Mucosa of descending colon (tissue), 3 donors: Measurements from ENCODE around the gene RBM7. TPM values are rescaled to one million over a fixed set of nuclear protein-coding genes. Genes with fewer than 3 reads are reported as not detected.
A peak's percentile ranks its signal among the peaks of the same experiment; 100 is the strongest.

Source experiments
- ATAC-seq: fragments of 200-7000 bp; cut with Tn5 transposase; one replicate; pipeline ENCODE4 v1.9.1; 2020; ENCODE audit warnings: mild to moderate bottlenecking, moderate library complexity
- DNase-seq, 3 donors: peaks; one replicate each; pipeline ENCODE4 v3.0.0-alpha.2; 2020
- H3K36me3 ChIP-seq: fragments of 200-600 bp; one replicate; pipeline ENCODE4 v1.8.0; 2021; ENCODE audit warnings: low read depth, mild to moderate bottlenecking
- H3K4me1 ChIP-seq: fragments of 200-600 bp; one replicate; pipeline ENCODE4 v1.8.0; 2021; ENCODE audit warnings: low read depth, mild to moderate bottlenecking
- H3K4me3 ChIP-seq: fragments of 200-600 bp; one replicate; pipeline ENCODE4 v1.8.0; 2021; ENCODE audit warnings: mild to moderate bottlenecking
- H3K9me3 ChIP-seq: fragments of 200-600 bp; one replicate; pipeline ENCODE4 v1.8.0; 2021; ENCODE audit warnings: mild to moderate bottlenecking
- CTCF ChIP-seq: fragments of 200-600 bp; IDR thresholded peaks from one replicate; pipeline ENCODE4 v1.8.0; 2022; ENCODE audit warnings: antibody characterized with exemption, mild to moderate bottlenecking
- intact Hi-C, 2 donors: fragments of 100-400 bp; cut with DNase I in 1 of 2; cut with micrococcal nuclease in 1 of 2; formaldehyde crosslinking; loops; one replicate each; pipeline versions ENCODE4 v1.11.0 to v1.11.1; 2022; cut with DNase I, micrococcal nuclease
- total RNA-seq, 3 donors: library from RNA; stranded (reverse); fragmentation: NEBNext Ultra II Directional in 2 of 3; extraction: Animal tissue kit (Norgen Biotek cat#: 25700) in 2 of 3; gene quantifications; one replicate each; pipeline versions ENCODE4 v1.2.1 to v1.2.4, GENCODE V29; 2021 to 2023
- donor health status: DM: no; HTN: no; CAD: no; lungs with moderate emphysema.
- donor health status: DM: no; HTN: no; CAD: no.
- donor health status: DM: no; HTN: yes; CAD: no.

Gene RBM7
- total RNA-seq, 3 donors from 2014 or later, result 29.0 to 35.5 (median 33.6) TPM

- DNase-seq, result no peak
- no peaks in the 10 kb centered on the region for H3K9me3 ChIP-seq
- no peak for TF ChIP-seq CTCF
- no peaks in the 10 kb centered on the region for H3K36me3 ChIP-seq
- peak; percentile 56 for ATAC-seq
- intact Hi-C loops, result no loop called here
- H3K4me1 ChIP-seq, result no peaks in the 10 kb centered on the region
- H3K4me3 ChIP-seq, result no peak overlapping the region
Measured at GRCh38 chr11:114375052-114375451, 25.4 kb upstream of the RBM7 start.

- TF ChIP-seq CTCF, result no peak
- Histone ChIP-seq H3K9me3 (no peaks in the 10 kb centered on the region), H3K4me1 (no peaks in the 10 kb centered on the region), H3K36me3 (no peaks in the 10 kb centered on the region), H3K4me3 (no peak overlapping the region)
- no peak for ATAC-seq
- no peak for DNase-seq
- intact Hi-C loops, result no loop called here
Measured at GRCh38 chr11:114377612-114378267, 22.7 kb upstream of the RBM7 start.

- intact Hi-C loops, result no loop called here
- Histone ChIP-seq H3K36me3 (no peaks in the 10 kb centered on the region), H3K4me3 (no peak overlapping the region), H3K9me3 (no peaks in the 10 kb centered on the region), H3K4me1 (no peaks in the 10 kb centered on the region)
- no peak for DNase-seq
- no peak for TF ChIP-seq CTCF
- no peak for ATAC-seq
Measured at GRCh38 chr11:114379394-114380069, 20.9 kb upstream of the RBM7 start.

GRCh38 chr11:114382509-114382908 is 18.0 kb upstream of the RBM7 start:
- ATAC-seq, result no peak
- intact Hi-C loops, result no loop called here

DNA sequence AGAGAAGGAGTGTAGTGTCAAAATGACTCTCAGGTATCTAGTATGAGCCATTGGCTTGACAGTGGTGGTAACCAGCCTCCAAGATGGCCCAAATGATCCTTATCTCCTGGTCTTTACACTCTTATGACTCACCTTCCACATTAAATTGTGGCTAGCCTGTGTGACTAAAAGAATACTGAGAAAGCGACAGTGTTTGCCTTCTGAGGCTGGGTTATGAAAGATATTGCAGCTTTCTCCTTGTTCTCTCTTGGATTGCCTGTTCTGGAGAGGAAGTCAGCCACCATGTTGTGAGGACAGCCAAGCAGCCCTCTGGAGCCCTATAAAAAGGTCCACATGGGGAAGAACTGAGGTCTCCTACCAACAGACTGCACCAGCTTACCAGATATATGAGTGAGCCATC is 16.0 kb upstream of the RBM7 start:
- H3K4me1 ChIP-seq, result no peaks in the 10 kb centered on the region
- H3K4me3 ChIP-seq, result no peak overlapping the region
- no peaks in the 10 kb centered on the region for H3K36me3 ChIP-seq
- ATAC-seq (peak; percentile 87), DNase-seq (no peak)
- no peak for TF ChIP-seq CTCF
- no peaks in the 10 kb centered on the region for H3K9me3 ChIP-seq
- intact Hi-C loops, result no loop called here

More at GRCh38 chr11:114382509-114382908, 18.0 kb upstream of the RBM7 start:
- no peaks in the 10 kb centered on the region for H3K9me3 ChIP-seq
- H3K4me3 ChIP-seq, result no peak overlapping the region
- no peaks in the 10 kb centered on the region for H3K4me1 ChIP-seq
- no peak for DNase-seq
- no peaks in the 10 kb centered on the region for H3K36me3 ChIP-seq
- no peak for TF ChIP-seq CTCF
